Pancreas (tissue), 10 donors: ENCODE results near the gene KIT. TPM values are rescaled to one million over a fixed set of nuclear protein-coding genes. Genes with fewer than 3 reads are reported as not detected.
A peak's percentile ranks its signal among the peaks of the same experiment; 100 is the strongest.

Source experiments
- ATAC-seq, 4 donors: fragments of 200-7000 bp; cut with Tn5 transposase; one replicate each; pipeline versions ENCODE4 v1.8.0 to v1.9.1; 2020; ENCODE audit warnings: mild to moderate bottlenecking in 4 of 4, moderate library complexity in 4 of 4
- DNase-seq, 6 donors: peaks; one replicate each; pipeline ENCODE4 v3.0.0-alpha.2; 2020
- FAIRE-seq: peaks from 2 replicates; lab custom pipeline; 2012; peaks lifted over from hg19 to GRCh38; lab: Jason Lieb, UNC
- H3K27ac ChIP-seq, 4 donors: fragments of 200-600 bp; sonication (generic); 1 replicate in 3 of 4; 2 replicates in 1 of 4; pipeline versions ENCODE4 v1.5.0 to v1.8.0; 2020
- H3K27me3 ChIP-seq, 4 donors: fragments of 200-600 bp; one replicate each; pipeline ENCODE4 v1.8.0; 2021
- H3K36me3 ChIP-seq, 3 donors: fragments of 200-600 bp; sonication (generic) in 1 of 3; one replicate each; pipeline versions ENCODE4 v1.5.0 to v1.8.0; 2020 to 2021
- H3K4me1 ChIP-seq, 3 donors: fragments of 200-600 bp; one replicate each; pipeline ENCODE4 v1.8.0; 2021
- H3K4me3 ChIP-seq, 4 donors: fragments of 200-600 bp; sonication (generic) in 2 of 4; one replicate each; pipeline versions ENCODE4 v1.5.0 to v1.8.0; 2020 to 2021
- H3K9me3 ChIP-seq, 4 donors: fragments of 200-600 bp; one replicate each; pipeline ENCODE4 v1.8.0; 2021
- WGBS, 2 donors: extraction: QIAGEN DNeasy Blood & Tissue Kit; methylation state at CpG; one replicate each; pipeline ENCODE4 v1.1.7; 2013; 5-methylcytosine and 5-hydroxymethylcytosine counted together
- intact Hi-C, 3 donors: fragments of 100-400 bp; cut with DNase I; formaldehyde crosslinking; loops; one replicate each; pipeline versions ENCODE4 v1.11.1 to v1.14.2; 2022
- polyA plus RNA-seq, 2 donors: library from polyadenylated mRNA; stranded (reverse); fragments of 200-250 nt; gene quantifications; one replicate each; pipeline ENCODE4 v1.2.3, GENCODE V29; 2013
- total RNA-seq, 6 donors: library from RNA; stranded (reverse); fragmentation: NEBNext Ultra II Directional in 4 of 6; extraction: Animal tissue kit (Norgen Biotek cat#: 25700) in 4 of 6; gene quantifications; one replicate each; pipeline versions ENCODE4 v1.2.1 to v1.2.4, GENCODE V29; 2021 to 2023
- TF ChIP-seq, protein P1 (sequence below), 4 donors: fragments of 200-600 bp; sonication (generic) in 3 of 4; IDR thresholded peaks; one replicate each; pipeline versions ENCODE4 v1.5.0 to v1.8.0; 2021; ENCODE audit warnings: antibody characterized with exemption in 4 of 4
- donor health status: healthy with polysubstance abuse.
- donor health status: DM: no; HTN: no; CAD: no; lungs with moderate emphysema.
- donor health status: DM: no; HTN: no; CAD: no.
- donor health status: control.
- donor health status: control.
- donor health status: Bipolar disorder and iron deficiency.
- donor health status: DM: yes; HTN: yes; CAD: no.
- donor health status: DM: no; HTN: no; CAD: no.
- donor health status: DM: no; HTN: no; CAD: no.
- donor health status: DM: yes; HTN: yes; CAD: no.

The KIT gene
- total and polyA plus RNA-seq, 8 donors, result 0.23 to 4.0 (median 1.4) TPM

- Histone ChIP-seq H3K4me1 (peaks cover 0 to 8% (median 5%) of the 10 kb centered on the region in 3 donors), H3K27me3 (no peaks in the 10 kb centered on the region), H3K36me3 (no peaks in the 10 kb centered on the region), H3K9me3 (no peaks in the 10 kb centered on the region), H3K27ac (no peak overlapping the region), H3K4me3 (peak overlapping the region in 3 of 4 donors; percentile 25 to 49 (median 39))
- 20 to 24% methylated on average over 9 of the region's 9 CpGs for WGBS, 2 donors
- intact Hi-C loops, result no loop called here
- TF ChIP-seq, protein P1, sequence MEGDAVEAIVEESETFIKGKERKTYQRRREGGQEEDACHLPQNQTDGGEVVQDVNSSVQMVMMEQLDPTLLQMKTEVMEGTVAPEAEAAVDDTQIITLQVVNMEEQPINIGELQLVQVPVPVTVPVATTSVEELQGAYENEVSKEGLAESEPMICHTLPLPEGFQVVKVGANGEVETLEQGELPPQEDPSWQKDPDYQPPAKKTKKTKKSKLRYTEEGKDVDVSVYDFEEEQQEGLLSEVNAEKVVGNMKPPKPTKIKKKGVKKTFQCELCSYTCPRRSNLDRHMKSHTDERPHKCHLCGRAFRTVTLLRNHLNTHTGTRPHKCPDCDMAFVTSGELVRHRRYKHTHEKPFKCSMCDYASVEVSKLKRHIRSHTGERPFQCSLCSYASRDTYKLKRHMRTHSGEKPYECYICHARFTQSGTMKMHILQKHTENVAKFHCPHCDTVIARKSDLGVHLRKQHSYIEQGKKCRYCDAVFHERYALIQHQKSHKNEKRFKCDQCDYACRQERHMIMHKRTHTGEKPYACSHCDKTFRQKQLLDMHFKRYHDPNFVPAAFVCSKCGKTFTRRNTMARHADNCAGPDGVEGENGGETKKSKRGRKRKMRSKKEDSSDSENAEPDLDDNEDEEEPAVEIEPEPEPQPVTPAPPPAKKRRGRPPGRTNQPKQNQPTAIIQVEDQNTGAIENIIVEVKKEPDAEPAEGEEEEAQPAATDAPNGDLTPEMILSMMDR (IDR thresholded peaks at IDR 0.05), result no peak
- ATAC-seq (no peak), DNase-seq (peak in 3 of 6 donors; percentile 12 to 59 (median 39)), FAIRE-seq (no peak)
Measured at GRCh38 chr4:54659749-54660535, 2.2 kb downstream of the KIT start.

DNA sequence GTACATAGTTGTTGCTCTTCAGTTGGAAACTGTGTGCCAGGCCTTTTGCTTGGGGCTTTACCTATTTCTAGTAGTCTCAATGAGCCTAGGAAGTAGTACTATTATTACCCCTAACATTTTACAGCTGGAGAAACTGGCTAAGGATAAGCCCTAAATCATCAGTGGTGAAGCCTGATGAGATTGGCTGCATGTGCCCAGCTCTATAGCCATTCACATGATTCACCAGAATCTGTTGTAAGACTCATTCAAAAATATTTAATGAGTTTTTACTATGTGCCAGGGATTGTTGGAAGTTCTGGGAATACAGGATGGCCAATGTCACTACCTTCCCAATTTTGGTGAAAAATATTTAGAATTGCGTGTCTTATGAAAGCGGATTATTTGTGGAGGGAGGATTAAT, 2.8 kb downstream of the KIT start:
- TF ChIP-seq, protein P1 (IDR thresholded peaks at IDR 0.05), result no peak
- Histone ChIP-seq H3K27me3 (no peaks in the 10 kb centered on the region), H3K27ac (no peak overlapping the region), H3K9me3 (no peaks in the 10 kb centered on the region), H3K36me3 (no peaks in the 10 kb centered on the region), H3K4me1 (peaks cover 0 to 8% (median 5%) of the 10 kb centered on the region in 3 donors), H3K4me3 (no peak overlapping the region)
- 85 to 91% methylated on average over 2 of the region's 2 CpGs for WGBS, 2 donors
- no peak for FAIRE-seq
- no peak for ATAC-seq
- intact Hi-C loops, result no loop called here
- DNase-seq, result no peak

DNA sequence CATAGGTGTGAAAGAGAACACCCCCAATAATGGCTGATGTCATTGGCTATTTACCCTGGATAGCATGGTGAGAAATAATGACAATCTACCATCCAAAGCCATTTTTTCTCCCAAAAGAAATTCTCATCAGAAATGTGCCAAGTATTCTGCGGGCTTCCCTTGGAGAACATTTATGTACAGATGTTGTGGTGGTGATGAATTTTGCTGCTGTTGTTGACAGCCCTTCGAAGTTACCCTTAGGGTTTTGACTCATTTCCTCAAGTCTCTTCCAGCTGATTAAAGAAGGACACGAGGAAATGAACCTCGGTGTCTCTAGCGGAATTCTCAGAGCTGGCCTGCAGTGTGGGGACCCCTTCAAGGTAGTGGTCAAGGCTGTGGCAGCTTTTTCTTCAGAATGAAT, 3.4 kb downstream of the KIT start:
- Histone ChIP-seq H3K4me3 (no peak overlapping the region), H3K27ac (no peak overlapping the region), H3K27me3 (no peaks in the 10 kb centered on the region), H3K36me3 (no peaks in the 10 kb centered on the region), H3K9me3 (no peaks in the 10 kb centered on the region), H3K4me1 (peaks cover 0 to 8% (median 5%) of the 10 kb centered on the region in 3 donors)
- ATAC-seq (no peak), FAIRE-seq (no peak), DNase-seq (no peak)
- 68 to 72% methylated on average over 5 of the region's 5 CpGs for WGBS, 2 donors
- TF ChIP-seq, protein P1 (IDR thresholded peaks at IDR 0.05), result no peak
- intact Hi-C loops, result no loop called here

- H3K4me3 ChIP-seq, result no peak overlapping the region
- DNase-seq (no peak), ATAC-seq (no peak), FAIRE-seq (no peak)
- H3K27me3 ChIP-seq, result no peaks in the 10 kb centered on the region
- intact Hi-C loops, result no loop called here
- H3K27ac ChIP-seq, result no peak overlapping the region
- no peaks in the 10 kb centered on the region for H3K36me3 ChIP-seq
- no peaks in the 10 kb centered on the region for H3K9me3 ChIP-seq
- WGBS, 2 donors, result 72 to 77% methylated on average over 4 of the region's 4 CpGs
- TF ChIP-seq, protein P1 (IDR thresholded peaks at IDR 0.05), result no peak
- peaks cover 0 to 8% (median 5%) of the 10 kb centered on the region in 3 donors for H3K4me1 ChIP-seq
Measured at GRCh38 chr4:54661686-54662085, 3.9 kb downstream of the KIT start.

DNA sequence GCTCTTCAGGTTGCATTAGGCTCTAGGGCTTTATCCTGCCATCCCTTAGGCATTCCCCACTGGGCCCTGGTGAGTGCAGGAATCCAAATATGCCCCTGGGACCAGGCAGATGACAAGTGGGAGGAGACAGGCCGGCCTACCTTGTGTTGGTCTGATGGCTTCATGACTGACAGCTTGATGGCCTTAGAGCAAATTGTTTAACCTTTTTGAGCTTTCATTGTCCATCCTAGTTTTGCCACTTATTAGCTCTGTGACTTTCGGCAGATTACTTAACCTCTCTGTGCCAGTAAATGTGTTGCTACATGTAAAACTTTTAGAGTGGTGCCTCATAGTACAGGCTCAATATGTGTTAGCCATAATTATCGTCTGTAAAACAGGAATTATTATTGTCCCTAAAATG, 4.4 kb downstream of the KIT start:
- intact Hi-C loops, result no loop called here
- Histone ChIP-seq H3K9me3 (no peaks in the 10 kb centered on the region), H3K4me1 (peaks cover 0 to 8% (median 5%) of the 10 kb centered on the region in 3 donors), H3K4me3 (no peak overlapping the region), H3K36me3 (no peaks in the 10 kb centered on the region), H3K27ac (no peak overlapping the region), H3K27me3 (no peaks in the 10 kb centered on the region)
- TF ChIP-seq, protein P1 (IDR thresholded peaks at IDR 0.05), result no peak
- DNase-seq (no peak), FAIRE-seq (no peak), ATAC-seq (no peak)
- WGBS, 2 donors, result 79 to 82% methylated on average over 3 of the region's 3 CpGs
